SK-N-SH (cell line): ENCODE data around the gene NFATC3. TPM values are rescaled to one million over a fixed set of nuclear protein-coding genes. Genes with fewer than 3 reads are reported as not detected.

Experiments used
- CTCF ChIA-PET: fragments of 300-600, 350-600 bp; formaldehyde crosslinking; extraction: SDS; loops from one replicate; lab custom pipeline; 2021; lab: Yijun Ruan, JAX
- POLR2A ChIA-PET: fragments of 350-600 bp; sonication (Branson Sonifier 250); formaldehyde crosslinking; extraction: SDS; loops from one replicate; lab custom pipeline; 2020; ENCODE audit warnings: antibody characterized with exemption, inconsistent platforms; lab: Yijun Ruan, JAX
- DNase-seq: peaks from one replicate; pipeline ENCODE4 v3.0.0; 2012
- H2AFZ ChIP-seq: fragments of 200-600 bp; sonication (generic); 2 replicates; pipeline ENCODE4 v1.8.1; 2016; ENCODE audit warnings: antibody characterized with exemption, mild to moderate bottlenecking, low read depth
- H3F3A ChIP-seq: fragments of 200-600 bp; sonication (generic); replicated peaks from 2 replicates; pipeline ENCODE3; 2016; ENCODE audit warnings: antibody characterized with exemption, mild to moderate bottlenecking; ENCODE audit not compliant: insufficient read depth
- H3K27ac ChIP-seq, 2 experiments: fragments of 200-500 bp in 1 of 2; fragments of 200-600 bp in 1 of 2; sonication (Bioruptor generic) in 1 of 2; sonication (generic), shearing (Covaris generic) in 1 of 2; 2 replicates each; pipeline versions ENCODE4 v1.5.1 to v1.6.1; 2014 to 2016; ENCODE audit warnings: low read depth in 2 of 2, inconsistent platforms in 1 of 2, low read length in 1 of 2, mild to moderate bottlenecking in 1 of 2, mixed read lengths in 1 of 2
- H3K27me3 ChIP-seq: fragments of 200-600 bp; sonication (generic), shearing (Covaris generic); 2 replicates; pipeline ENCODE4 v1.6.1; 2016; ENCODE audit warnings: mixed run types; ENCODE audit not compliant: insufficient read depth
- H3K36me3 ChIP-seq, 2 experiments: fragments of 200-500 bp in 1 of 2; fragments of 200-600 bp in 1 of 2; sonication (Bioruptor generic) in 1 of 2; sonication (generic) in 1 of 2; replicated peaks in 1 of 2; 2 replicates each; pipeline versions ENCODE3 to v1.5.1; 2014 to 2016; ENCODE audit warnings: low read length in 1 of 2, mild to moderate bottlenecking in 1 of 2; ENCODE audit not compliant: insufficient read depth in 2 of 2, control insufficient read depth in 1 of 2
- H3K4me1 ChIP-seq, 2 experiments: fragments of 200-500 bp in 1 of 2; fragments of 200-600 bp in 1 of 2; sonication (Bioruptor generic) in 1 of 2; sonication (generic), shearing (Covaris generic) in 1 of 2; 2 replicates each; pipeline versions ENCODE4 v1.5.1 to v1.6.1; 2014 to 2016; ENCODE audit warnings: low read depth in 1 of 2, low read length in 1 of 2, mixed run types in 1 of 2; ENCODE audit not compliant: insufficient read depth in 2 of 2, control insufficient read depth in 1 of 2
- H3K4me2 ChIP-seq: fragments of 200-600 bp; sonication (generic), shearing (Covaris generic); 2 replicates; pipeline ENCODE4 v1.6.1; 2017; ENCODE audit warnings: mixed run types
- H3K4me3 ChIP-seq, 2 experiments: fragments of 200-500 bp in 1 of 2; fragments of 200-600 bp in 1 of 2; sonication (Bioruptor generic) in 1 of 2; sonication (generic), shearing (Covaris generic) in 1 of 2; 2 replicates each; pipeline versions ENCODE4 v1.5.1 to v1.8.1; 2014 to 2016; ENCODE audit warnings: low read depth in 2 of 2, inconsistent platforms in 1 of 2, low read length in 1 of 2, mild to moderate bottlenecking in 1 of 2, mixed read lengths in 1 of 2, moderate library complexity in 1 of 2
- H3K79me2 ChIP-seq: fragments of 200-600 bp; sonication (generic); 2 replicates; pipeline ENCODE4 v1.8.1; 2017; ENCODE audit warnings: mild to moderate bottlenecking; ENCODE audit not compliant: insufficient read depth
- H3K9ac ChIP-seq: fragments of 200-600 bp; sonication (generic); 2 replicates; pipeline ENCODE4 v1.6.1; 2017; ENCODE audit warnings: mixed run types
- H3K9me2 ChIP-seq: fragments of 200-600 bp; sonication (generic); 2 replicates; pipeline ENCODE4 v1.6.1; 2017; ENCODE audit warnings: mixed run types
- H3K9me3 ChIP-seq: fragments of 200-600 bp; sonication (generic); 2 replicates; pipeline ENCODE4 v1.6.1; 2017; ENCODE audit warnings: mixed run types, mild to moderate bottlenecking, moderate library complexity
- H4K20me1 ChIP-seq: fragments of 200-600 bp; sonication (generic); 2 replicates; pipeline ENCODE4 v1.6.1; 2017; ENCODE audit warnings: mild to moderate bottlenecking, mixed run types; ENCODE audit not compliant: insufficient read depth
- CHD2 ChIP-seq: fragments of 150-350 bp; IDR thresholded peaks from 2 replicates; pipeline ENCODE4 v1.6.1; 2018; ENCODE audit warnings: low read length; ENCODE audit not compliant: partially characterized antibody
- EP300 ChIP-seq, 2 experiments: IDR thresholded peaks; 2 replicates each; pipeline versions ENCODE4 v1.4.0 to v1.6.1; 2012; ENCODE audit warnings: borderline replicate concordance in 1 of 2, low read depth in 1 of 2, low read length in 1 of 2
- FOSL2 ChIP-seq: IDR thresholded peaks from 2 replicates; pipeline ENCODE4 v1.4.0; 2012; ENCODE audit warnings: low read depth, mild to moderate bottlenecking, moderate library complexity, borderline replicate concordance
- MAX ChIP-seq: IDR thresholded peaks from 2 replicates; pipeline ENCODE4 v1.4.0; 2012; ENCODE audit warnings: low read depth
- MXI1 ChIP-seq: IDR thresholded peaks from 2 replicates; pipeline ENCODE4 v1.6.1; 2012; ENCODE audit warnings: mild to moderate bottlenecking, low read depth, low read length, improper control_type of control experiment
- NFIC ChIP-seq: IDR thresholded peaks from 2 replicates; pipeline ENCODE4 v1.4.0; 2012; ENCODE audit warnings: borderline replicate concordance
- NRF1 ChIP-seq: IDR thresholded peaks from 2 replicates; pipeline ENCODE4 v1.6.1; 2012; ENCODE audit warnings: low read depth, mild to moderate bottlenecking, low read length
- PBX3 ChIP-seq: IDR thresholded peaks from 2 replicates; pipeline ENCODE4; 2012
- RCOR1 ChIP-seq: fragments of 150-350 bp; IDR thresholded peaks from 2 replicates; pipeline ENCODE4 v1.6.1; 2017; ENCODE audit warnings: antibody characterized with exemption, low read length
- TCF12 ChIP-seq: IDR thresholded peaks from 2 replicates; pipeline ENCODE4 v1.4.0; 2012
- YY1 ChIP-seq: IDR thresholded peaks from 2 replicates; pipeline ENCODE4 v1.4.0; 2012; ENCODE audit warnings: low read depth, mild to moderate bottlenecking
- WGBS: methylation state at CpG from one replicate; pipeline ENCODE4 v1.1.6; 2017; ENCODE audit warnings: low lambda C conversion rate; 5-methylcytosine and 5-hydroxymethylcytosine counted together
- polyA plus RNA-seq, 3 experiments: library from polyadenylated mRNA; depleted of rRNA; stranded (reverse); fragments of >200 nt; gene quantifications; 2 replicates each; pipeline ENCODE4 v1.2.3, GENCODE V29; 2012

NFATC3 gene
- polyA plus RNA-seq, 1 of the 3 experiments (the other 2 are of a cell fraction), result 5.7 TPM

DNA sequence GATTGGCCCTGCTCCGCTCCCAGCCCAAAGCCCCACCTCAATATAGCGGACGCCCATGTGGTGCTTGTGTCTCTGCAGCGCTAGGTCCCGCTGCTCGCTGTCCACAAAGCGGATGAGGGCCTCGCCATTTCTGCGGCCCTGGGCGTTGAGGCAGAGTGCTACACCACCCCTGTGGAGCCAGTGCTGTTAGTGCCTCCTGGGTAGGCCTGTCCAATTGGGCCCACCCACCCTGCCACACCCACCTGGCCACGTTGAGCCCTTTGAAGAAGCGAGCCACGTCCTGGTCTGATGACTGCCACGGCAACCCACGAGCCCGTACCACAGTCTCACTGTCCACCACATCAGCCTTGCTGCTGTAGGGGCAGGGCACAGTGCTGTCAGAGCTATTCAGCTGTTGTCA is 147.2 kb downstream of the NFATC3 start:
- POLR2A ChIA-PET, result no interaction called here
- Histone ChIP-seq H4K20me1 (no peaks in the 10 kb centered on the region), H3K4me2 (no peak overlapping the region)

DNA sequence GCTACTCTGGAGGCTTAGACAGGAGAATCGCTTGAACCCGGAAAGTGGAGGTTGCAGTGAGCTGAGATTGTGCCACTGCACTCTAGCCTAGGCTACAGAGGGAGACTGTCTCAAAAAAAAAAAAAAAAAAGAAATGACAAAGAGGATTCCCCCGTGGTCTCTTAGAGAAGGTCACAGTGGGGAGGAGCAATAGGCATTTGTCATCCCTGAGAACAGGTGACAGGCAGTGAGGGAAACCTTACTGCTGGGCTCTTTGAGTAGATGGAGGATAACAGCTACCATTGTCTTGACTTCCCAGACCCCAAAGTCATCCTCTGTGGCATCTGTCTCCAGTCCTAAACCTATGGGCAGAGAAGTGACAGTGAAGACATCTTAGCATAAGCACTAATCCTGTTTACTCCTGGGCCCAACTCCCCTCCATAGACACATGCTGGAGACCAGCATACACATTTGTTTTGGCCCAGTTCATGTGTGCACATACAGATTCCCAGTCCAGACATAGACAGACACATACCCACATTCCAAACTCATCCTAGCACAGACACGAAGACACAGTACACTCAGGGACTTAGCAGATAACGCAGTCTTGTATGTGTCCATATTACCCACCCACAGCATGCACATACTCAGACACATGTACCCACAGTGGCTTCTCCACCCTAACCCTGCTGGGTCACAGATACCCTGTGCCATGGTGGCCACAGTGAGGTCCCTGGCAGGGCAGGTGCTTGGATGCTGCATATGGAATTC is 148.1 kb downstream of the NFATC3 start:
- Histone ChIP-seq H4K20me1 (no peaks in the 10 kb centered on the region), H2AFZ (no peak overlapping the region), H3K36me3 (peaks cover 0 to 5% of the 10 kb centered on the region in 2 experiments), H3K4me2 (no peak overlapping the region), H3K9ac (no peak overlapping the region), H3K9me2 (no peaks in the 10 kb centered on the region), H3K27ac (no peak overlapping the region), H3K27me3 (no peaks in the 10 kb centered on the region), H3K4me1 (peaks cover 0 to 12% of the 10 kb centered on the region in 2 experiments; a peak in 1 of 4 replicates), H3F3A (peaks cover 5% of the 10 kb centered on the region), H3K4me3 (no peak overlapping the region), H3K9me3 (no peaks in the 10 kb centered on the region), H3K79me2 (no peaks in the 10 kb centered on the region)
- DNase-seq, result no peak
- ChIA-PET POLR2A (no interaction called here), CTCF (interaction anchor here (1.9 kb wide), 1 partner anchor 139 kb away, joined by 11 read pairs; no protein-coding TSS in a partner anchor)
- WGBS, result 86% methylated on average over 5 of the region's 5 CpGs
- no peak for TF ChIP-seq NRF1
- TF ChIP-seq CHD2, result no peak

More for the DNA sequence above, 147.2 kb downstream of the NFATC3 start:
- DNase-seq, result no peak
- CTCF ChIA-PET, result no interaction called here
- no peak overlapping the region for H3K27ac ChIP-seq
- no peak overlapping the region for H3K9ac ChIP-seq
- peaks cover 0 to 18% of the 10 kb centered on the region in 2 experiments; a peak in 2 of 4 replicates for H3K4me1 ChIP-seq
- no peak overlapping the region for H3K4me3 ChIP-seq
- peaks cover 0 to 5% of the 10 kb centered on the region in 2 experiments for H3K36me3 ChIP-seq
- H3K9me2 ChIP-seq, result no peaks in the 10 kb centered on the region
- H2AFZ ChIP-seq, result no peak overlapping the region
- no peaks in the 10 kb centered on the region for H3K27me3 ChIP-seq
- H3K9me3 ChIP-seq, result no peaks in the 10 kb centered on the region
- no peak for TF ChIP-seq MXI1
- TF ChIP-seq NFIC, result no peak
- no peak for TF ChIP-seq RCOR1
- TF ChIP-seq MAX, result no peak
- no peak for TF ChIP-seq YY1
- TF ChIP-seq PBX3, result no peak
- TF ChIP-seq CHD2, result no peak
- TF ChIP-seq FOSL2, result no peak
- TF ChIP-seq TCF12, result no peak
- no peak for TF ChIP-seq EP300 (IDR thresholded peaks at IDR 0.05; ENCODE audit: borderline replicate concordance in 1 of 2, low read depth in 1 of 2, low read length in 1 of 2)
- H3F3A ChIP-seq, result peaks cover 7% of the 10 kb centered on the region
- no peaks in the 10 kb centered on the region for H3K79me2 ChIP-seq
- 98% methylated on average over 11 of the region's 16 CpGs for WGBS
